ENCODE results near the gene E2F7. TPM values are rescaled to one million over a fixed set of nuclear protein-coding genes. Genes with fewer than 3 reads are reported as not detected.

The E2F7 gene
- total RNA-seq, 1 donor from 2014 or later = 40.5 TPM

DNA sequence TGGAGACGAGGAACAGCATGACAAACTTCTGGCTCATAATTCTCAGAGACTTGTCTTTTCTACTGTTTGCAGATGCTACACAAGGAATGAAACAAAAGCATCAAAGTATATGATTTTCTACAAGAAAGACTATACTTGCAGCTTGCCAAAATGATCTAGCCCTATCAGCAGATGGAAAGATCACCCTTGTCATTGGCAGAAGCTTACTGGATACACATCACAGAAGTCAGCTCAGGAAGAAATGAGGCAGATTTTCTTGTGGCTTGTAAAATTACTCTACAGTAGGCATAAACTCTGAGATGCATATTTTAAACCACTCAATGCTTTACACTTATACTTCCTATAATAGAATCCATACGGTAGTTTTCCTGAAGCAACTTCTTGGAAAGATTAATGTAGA lies 20.6 kb downstream of the E2F7 start:
- no peak overlapping the region for H3K4me3 Mint-ChIP-seq
- peaks cover 30% of the 10 kb centered on the region for H3K36me3 ChIP-seq
- no peaks in the 10 kb centered on the region for H3K4me1 Mint-ChIP-seq
- H2AFZ ChIP-seq (replicated peaks) = no peak overlapping the region
- TF ChIP-seq, protein P1, sequence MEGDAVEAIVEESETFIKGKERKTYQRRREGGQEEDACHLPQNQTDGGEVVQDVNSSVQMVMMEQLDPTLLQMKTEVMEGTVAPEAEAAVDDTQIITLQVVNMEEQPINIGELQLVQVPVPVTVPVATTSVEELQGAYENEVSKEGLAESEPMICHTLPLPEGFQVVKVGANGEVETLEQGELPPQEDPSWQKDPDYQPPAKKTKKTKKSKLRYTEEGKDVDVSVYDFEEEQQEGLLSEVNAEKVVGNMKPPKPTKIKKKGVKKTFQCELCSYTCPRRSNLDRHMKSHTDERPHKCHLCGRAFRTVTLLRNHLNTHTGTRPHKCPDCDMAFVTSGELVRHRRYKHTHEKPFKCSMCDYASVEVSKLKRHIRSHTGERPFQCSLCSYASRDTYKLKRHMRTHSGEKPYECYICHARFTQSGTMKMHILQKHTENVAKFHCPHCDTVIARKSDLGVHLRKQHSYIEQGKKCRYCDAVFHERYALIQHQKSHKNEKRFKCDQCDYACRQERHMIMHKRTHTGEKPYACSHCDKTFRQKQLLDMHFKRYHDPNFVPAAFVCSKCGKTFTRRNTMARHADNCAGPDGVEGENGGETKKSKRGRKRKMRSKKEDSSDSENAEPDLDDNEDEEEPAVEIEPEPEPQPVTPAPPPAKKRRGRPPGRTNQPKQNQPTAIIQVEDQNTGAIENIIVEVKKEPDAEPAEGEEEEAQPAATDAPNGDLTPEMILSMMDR (IDR thresholded peaks at IDR 0.05) = no peak
- no peak for TF ChIP-seq EZH2 (IDR thresholded peaks at IDR 0.05)
- TF ChIP-seq EZH2phosphoT487 (IDR thresholded peaks at IDR 0.05) = no peak
- H3K36me3 Mint-ChIP-seq = peaks cover 63% of the 10 kb centered on the region
- no peak for DNase-seq (ENCODE audit: low spot score)
- no peaks in the 10 kb centered on the region for H3K27me3 ChIP-seq
- H3K9me3 ChIP-seq (ENCODE audit: low read depth) = no peaks in the 10 kb centered on the region
- H3K4me3 ChIP-seq = no peak overlapping the region
- H3K9ac ChIP-seq = no peak overlapping the region
- H3F3A ChIP-seq (ENCODE audit: low read depth) = no peaks in the 10 kb centered on the region
- H3K27me3 Mint-ChIP-seq (ENCODE audit: insufficient read depth, low read depth) = no peaks in the 10 kb centered on the region
- H3K27ac ChIP-seq = no peak overlapping the region
- no peaks in the 10 kb centered on the region for H4K20me1 ChIP-seq (ENCODE audit: low read depth)
- no peaks in the 10 kb centered on the region for H3K9me3 Mint-ChIP-seq
- no peaks in the 10 kb centered on the region for H3K79me2 ChIP-seq (ENCODE audit: low read depth)
- no peaks in the 10 kb centered on the region for H3K4me1 ChIP-seq
- H3K27ac Mint-ChIP-seq = no peak overlapping the region
- H3K4me2 ChIP-seq = no peak overlapping the region

DNA sequence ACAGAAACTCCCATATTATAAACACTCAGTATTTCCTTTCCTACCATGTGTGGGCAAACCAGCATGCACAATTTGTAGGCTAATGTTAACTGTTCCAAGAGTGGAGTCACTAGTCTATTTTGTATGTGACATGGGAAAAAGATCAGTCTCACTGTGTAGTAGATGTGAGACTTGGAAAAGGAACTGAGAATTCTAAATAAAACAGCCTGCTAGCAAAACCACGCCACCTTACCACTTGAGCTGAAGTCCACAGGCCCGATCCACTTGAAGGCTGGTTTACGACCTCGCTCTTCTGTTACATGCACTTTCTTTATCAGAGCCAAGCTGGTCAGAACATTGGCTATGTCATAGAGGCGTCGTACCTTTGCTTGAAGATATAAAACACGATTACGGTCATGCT lies 22.5 kb downstream of the E2F7 start:
- Histone ChIP-seq H3F3A (ENCODE audit: low read depth) (no peaks in the 10 kb centered on the region), H3K4me3 (no peak overlapping the region), H3K4me1 (no peaks in the 10 kb centered on the region), H3K4me2 (no peak overlapping the region), H2AFZ (replicated peaks) (no peak overlapping the region), H3K36me3 (peaks cover 39% of the 10 kb centered on the region), H3K79me2 (ENCODE audit: low read depth) (peaks cover 9% of the 10 kb centered on the region), H3K27me3 (no peaks in the 10 kb centered on the region), H3K9ac (no peak overlapping the region), H3K27ac (no peak overlapping the region), H3K9me3 (ENCODE audit: low read depth) (peaks cover 13% of the 10 kb centered on the region), H4K20me1 (ENCODE audit: low read depth) (no peaks in the 10 kb centered on the region)
- H3K9me3 Mint-ChIP-seq = peaks cover 13% of the 10 kb centered on the region
- H3K4me3 Mint-ChIP-seq = no peak overlapping the region
- H3K4me1 Mint-ChIP-seq = no peaks in the 10 kb centered on the region
- no peak for TF ChIP-seq EZH2 (IDR thresholded peaks at IDR 0.05)
- TF ChIP-seq, protein P1 (IDR thresholded peaks at IDR 0.05) = no peak
- H3K36me3 Mint-ChIP-seq = peaks cover 70% of the 10 kb centered on the region
- H3K27ac Mint-ChIP-seq = no peak overlapping the region
- DNase-seq (ENCODE audit: low spot score) = no peak
- no peaks in the 10 kb centered on the region for H3K27me3 Mint-ChIP-seq (ENCODE audit: insufficient read depth, low read depth)

DNA sequence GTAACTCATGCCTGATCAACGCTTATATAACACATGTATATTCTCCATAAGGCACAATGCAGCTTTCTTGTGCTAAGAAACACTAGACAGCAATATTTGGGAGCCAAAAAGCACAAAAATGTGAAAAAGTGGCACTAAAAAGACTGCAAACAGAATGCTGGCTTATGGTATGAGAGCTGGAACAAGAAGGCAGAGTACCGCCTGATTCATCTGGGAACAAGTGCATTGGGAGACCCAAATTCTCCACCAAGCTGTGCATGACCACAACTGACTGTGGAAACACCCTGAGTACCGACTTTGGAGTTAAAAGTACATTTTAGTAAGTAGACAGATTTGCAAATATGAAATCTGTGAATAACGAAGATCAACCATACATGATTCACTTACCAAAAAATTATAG lies 25.1 kb downstream of the E2F7 start:
- Histone ChIP-seq H3F3A (ENCODE audit: low read depth) (no peaks in the 10 kb centered on the region), H2AFZ (replicated peaks) (no peak overlapping the region), H3K27ac (no peak overlapping the region), H3K27me3 (no peaks in the 10 kb centered on the region), H3K4me2 (no peak overlapping the region), H4K20me1 (ENCODE audit: low read depth) (no peaks in the 10 kb centered on the region), H3K4me3 (no peak overlapping the region), H3K4me1 (no peaks in the 10 kb centered on the region), H3K79me2 (ENCODE audit: low read depth) (peaks cover 15% of the 10 kb centered on the region), H3K9ac (no peak overlapping the region), H3K36me3 (peaks cover 49% of the 10 kb centered on the region), H3K9me3 (ENCODE audit: low read depth) (peaks cover 13% of the 10 kb centered on the region)
- H3K27me3 Mint-ChIP-seq (ENCODE audit: insufficient read depth, low read depth) = no peaks in the 10 kb centered on the region
- no peak for DNase-seq (ENCODE audit: low spot score)
- TF ChIP-seq, protein P1 (IDR thresholded peaks at IDR 0.05) = no peak
- no peak for TF ChIP-seq EZH2phosphoT487 (IDR thresholded peaks at IDR 0.05)
- TF ChIP-seq EZH2 (IDR thresholded peaks at IDR 0.05) = no peak
- H3K27ac Mint-ChIP-seq = no peak overlapping the region
- no peaks in the 10 kb centered on the region for H3K4me1 Mint-ChIP-seq
- no peak overlapping the region for H3K4me3 Mint-ChIP-seq
- peaks cover 18% of the 10 kb centered on the region for H3K9me3 Mint-ChIP-seq
- H3K36me3 Mint-ChIP-seq = peaks cover 74% of the 10 kb centered on the region

Measured in neural progenitor cell (in vitro differentiated cells).